HepG2 (cell line): Measurements from ENCODE around the gene ISCA2. TPM values are rescaled to one million over a fixed set of nuclear protein-coding genes. Genes with fewer than 3 reads are reported as not detected.

Experiments
- AHDC1 ChIP-seq: sonication (generic); formaldehyde crosslinking; IDR thresholded peaks from 2 replicates; pipeline ENCODE4 v1.5.1; 2020; ENCODE audit warnings: mild to moderate bottlenecking, missing genetic modification reagents, borderline replicate concordance
- ATF7-NPFF ChIP-seq: sonication (generic); formaldehyde crosslinking; IDR thresholded peaks from 2 replicates; pipeline ENCODE4 v1.8.1; 2023; ENCODE audit warnings: mild to moderate bottlenecking, low read depth, missing genetic modification reagents, moderate library complexity
- CHD2 ChIP-seq: IDR thresholded peaks from 2 replicates; pipeline ENCODE4 v1.6.1; 2011; ENCODE audit warnings: low read depth, low read length, improper control_type of control experiment
- FOSL2 ChIP-seq: sonication (generic); formaldehyde crosslinking; IDR thresholded peaks from 2 replicates; pipeline ENCODE4 v1.4.0; 2020; ENCODE audit warnings: missing genetic modification reagents
- GLI4 ChIP-seq: sonication (generic); formaldehyde crosslinking; IDR thresholded peaks from 2 replicates; pipeline ENCODE4 v1.5.1; 2020; ENCODE audit warnings: missing genetic modification reagents, mild to moderate bottlenecking, moderate library complexity, borderline replicate concordance
- MAFG ChIP-seq: sonication (generic); formaldehyde crosslinking; IDR thresholded peaks from 2 replicates; pipeline ENCODE4 v1.5.1; 2020; ENCODE audit warnings: mild to moderate bottlenecking, missing genetic modification reagents
- MTA3 ChIP-seq: sonication (generic); formaldehyde crosslinking; IDR thresholded peaks from 2 replicates; pipeline ENCODE4 v1.4.0; 2020; ENCODE audit warnings: missing genetic modification reagents
- NFYC ChIP-seq: IDR thresholded peaks from 2 replicates; pipeline ENCODE4 v1.6.1; 2016; ENCODE audit warnings: missing genetic modification reagents, missing compliant biosample characterization
- PPARG ChIP-seq: conservative IDR thresholded peaks from 2 replicates; pipeline ENCODE4 v1.6.1; 2016; ENCODE audit warnings: missing biosample characterization, missing genetic modification reagents
- PRPF4 ChIP-seq: fragments of 200-400 bp; formaldehyde crosslinking; IDR thresholded peaks from 2 replicates; pipeline ENCODE4 v1.6.1; 2016; ENCODE audit warnings: low read length, low read depth; ENCODE audit not compliant: poor library complexity, severe bottlenecking
- RFX3 ChIP-seq: IDR thresholded peaks from 2 replicates; pipeline ENCODE4 v1.6.1; 2016; ENCODE audit warnings: missing biosample characterization, missing genetic modification reagents
- RNF219 ChIP-seq: sonication (generic); formaldehyde crosslinking; IDR thresholded peaks from 2 replicates; pipeline ENCODE4 v1.5.0; 2020; ENCODE audit warnings: mild to moderate bottlenecking, missing genetic modification reagents
- RXRB ChIP-seq: IDR thresholded peaks from 2 replicates; pipeline ENCODE4 v1.6.1; 2016; ENCODE audit warnings: borderline replicate concordance, missing genetic modification reagents, missing compliant biosample characterization
- TBP ChIP-seq: sonication (generic); formaldehyde crosslinking; IDR thresholded peaks from 2 replicates; pipeline ENCODE4 v1.5.0; 2020; ENCODE audit warnings: missing genetic modification reagents
- TCF7 ChIP-seq: sonication (generic); IDR thresholded peaks from 2 replicates; pipeline ENCODE4 v1.6.1; 2016; ENCODE audit warnings: antibody characterized with exemption, low read depth
- ZBTB49 ChIP-seq: sonication (generic); formaldehyde crosslinking; IDR thresholded peaks from 2 replicates; pipeline ENCODE4 v1.4.0; 2020; ENCODE audit warnings: missing genetic modification reagents, borderline replicate concordance
- ZFP41 ChIP-seq: sonication (generic); formaldehyde crosslinking; IDR thresholded peaks from 2 replicates; pipeline ENCODE4 v1.4.0; 2020; ENCODE audit warnings: mild to moderate bottlenecking, missing genetic modification reagents, borderline replicate concordance
- ZNF20 ChIP-seq: sonication (generic); formaldehyde crosslinking; IDR thresholded peaks from 2 replicates; pipeline ENCODE4 v1.4.0; 2020; ENCODE audit warnings: mild to moderate bottlenecking, moderate library complexity, missing genetic modification reagents
- ZNF335 ChIP-seq: sonication (generic); formaldehyde crosslinking; IDR thresholded peaks from 2 replicates; pipeline ENCODE4 v1.4.0; 2020; ENCODE audit warnings: missing genetic modification reagents
- ZNF761 ChIP-seq: sonication (generic); formaldehyde crosslinking; conservative IDR thresholded peaks from 2 replicates; pipeline ENCODE4 v1.4.0; 2020; ENCODE audit warnings: mild to moderate bottlenecking, missing genetic modification reagents
- ZNF839 ChIP-seq: sonication (generic); formaldehyde crosslinking; IDR thresholded peaks from 2 replicates; pipeline ENCODE4 v1.4.0; 2020; ENCODE audit warnings: missing genetic modification reagents, mild to moderate bottlenecking, borderline replicate concordance
- polyA plus RNA-seq, 8 experiments: library from polyadenylated mRNA; depleted of rRNA in 3 of 8; stranded (reverse) in 7 of 8; unstranded in 1 of 8; fragments of >200 nt; fragmentation: Illumina TruSeq in 4 of 8; extraction: Trizol in 4 of 8; gene quantifications; 2 replicates each; pipeline versions ENCODE4 v1.2.1 to v1.2.3, GENCODE V29; 2011 to 2016; ENCODE audit warnings: low read depth in 4 of 8, missing spikeins in 1 of 8, mixed read lengths in 1 of 8; ENCODE audit not compliant: insufficient read depth in 1 of 8
- total RNA-seq, 5 experiments: library from RNA; depleted of rRNA; stranded (reverse); fragments of >200 nt; fragmentation: Illumina TruSeq; extraction: Trizol; gene quantifications; 2 replicates each; pipeline ENCODE4 v1.2.3, GENCODE V29; 2016; ENCODE audit warnings: low read depth in 1 of 5

The ISCA2 gene
- total and polyA plus RNA-seq, 2 of the 13 experiments (the other 11 are each of a cell fraction or from before 2014, with no cell fraction given): 32.1 to 43.4 TPM

GRCh38 chr14:74492776-74493342 lies 706 bp upstream of the ISCA2 start, which contains the start of gene NPC2 (continued):
- peak; percentile 56; the same call in 1 of the 2 replicates for TF ChIP-seq AHDC1 (CRISPR knock-in tag)
- TF ChIP-seq ZNF761 (CRISPR knock-in tag): no peak
- TF ChIP-seq ZNF839 (CRISPR knock-in tag): no peak
- no peak for TF ChIP-seq MTA3 (CRISPR knock-in tag)
- TF ChIP-seq TBP (CRISPR knock-in tag): no peak
- no peak for TF ChIP-seq FOSL2
- TF ChIP-seq ZBTB49: no peak
- peak; percentile 53; the same call in 1 of the 2 replicates for TF ChIP-seq ZFP41
- no peak for TF ChIP-seq MAFG
- no peak for TF ChIP-seq RFX3 (CRISPR knock-in tag)
- TF ChIP-seq ATF7-NPFF: peak; percentile 58; the same call in 1 of the 2 replicates
- TF ChIP-seq GLI4 (CRISPR knock-in tag): no peak
- TF ChIP-seq RNF219 (CRISPR knock-in tag): no peak
- no peak for TF ChIP-seq TCF7
- TF ChIP-seq NFYC (CRISPR knock-in tag): no peak
- TF ChIP-seq ZNF335 (CRISPR knock-in tag): no peak
- no peak for TF ChIP-seq ZNF20 (CRISPR knock-in tag)
- TF ChIP-seq CHD2: no peak
- no peak for TF ChIP-seq PRPF4
- no peak for TF ChIP-seq RXRB (CRISPR knock-in tag)
- no peak for TF ChIP-seq PPARG (CRISPR knock-in tag)
